ELR (cell line): Measurements from ENCODE around the gene IGFBP7.
A peak's percentile ranks its signal among the peaks of the same experiment; 100 is the strongest.

Experiments
- DNase-seq: peaks from one replicate; pipeline ENCODE4 v3.0.0-alpha.2; 2015; ENCODE audit warnings: low read depth

The IGFBP7 gene, protein sequence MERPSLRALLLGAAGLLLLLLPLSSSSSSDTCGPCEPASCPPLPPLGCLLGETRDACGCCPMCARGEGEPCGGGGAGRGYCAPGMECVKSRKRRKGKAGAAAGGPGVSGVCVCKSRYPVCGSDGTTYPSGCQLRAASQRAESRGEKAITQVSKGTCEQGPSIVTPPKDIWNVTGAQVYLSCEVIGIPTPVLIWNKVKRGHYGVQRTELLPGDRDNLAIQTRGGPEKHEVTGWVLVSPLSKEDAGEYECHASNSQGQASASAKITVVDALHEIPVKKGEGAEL

DNA sequence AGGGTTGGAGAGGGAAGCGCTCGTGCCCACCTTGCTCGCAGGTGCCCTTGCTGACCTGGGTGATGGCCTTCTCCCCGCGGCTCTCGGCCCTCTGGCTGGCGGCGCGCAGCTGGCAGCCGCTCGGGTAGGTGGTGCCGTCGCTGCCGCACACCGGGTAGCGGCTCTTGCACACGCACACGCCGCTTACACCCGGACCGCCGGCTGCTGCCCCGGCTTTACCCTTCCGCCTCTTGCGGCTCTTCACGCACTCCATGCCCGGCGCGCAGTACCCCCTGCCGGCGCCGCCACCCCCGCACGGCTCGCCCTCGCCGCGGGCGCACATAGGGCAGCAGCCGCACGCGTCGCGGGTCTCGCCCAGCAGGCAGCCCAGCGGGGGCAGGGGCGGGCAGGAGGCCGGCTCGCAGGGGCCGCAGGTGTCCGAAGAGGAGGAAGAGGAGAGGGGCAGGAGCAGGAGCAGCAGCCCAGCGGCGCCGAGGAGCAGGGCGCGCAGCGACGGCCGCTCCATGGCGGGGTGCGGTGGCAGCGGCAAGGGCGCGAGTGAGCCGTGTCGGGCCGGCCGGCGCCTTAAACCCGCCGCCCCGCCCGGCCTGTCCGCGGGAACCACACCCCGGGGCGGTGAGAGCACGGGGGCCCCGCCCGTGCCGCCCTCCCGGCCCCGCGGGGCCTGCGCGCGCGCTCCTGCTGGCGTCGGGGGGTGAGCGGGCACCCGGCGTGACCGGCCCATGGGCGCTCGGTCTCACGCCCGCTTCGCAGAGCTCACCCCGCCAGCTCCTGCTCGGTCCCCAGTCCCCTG, at the start of gene IGFBP7:
Gene IGFBP7 (minus strand): TSS at position 539 of the 793 bp plus-strand sequence. CDS start 34 bp downstream, at position 505.
- DNase-seq = peak; percentile 64

DNA sequence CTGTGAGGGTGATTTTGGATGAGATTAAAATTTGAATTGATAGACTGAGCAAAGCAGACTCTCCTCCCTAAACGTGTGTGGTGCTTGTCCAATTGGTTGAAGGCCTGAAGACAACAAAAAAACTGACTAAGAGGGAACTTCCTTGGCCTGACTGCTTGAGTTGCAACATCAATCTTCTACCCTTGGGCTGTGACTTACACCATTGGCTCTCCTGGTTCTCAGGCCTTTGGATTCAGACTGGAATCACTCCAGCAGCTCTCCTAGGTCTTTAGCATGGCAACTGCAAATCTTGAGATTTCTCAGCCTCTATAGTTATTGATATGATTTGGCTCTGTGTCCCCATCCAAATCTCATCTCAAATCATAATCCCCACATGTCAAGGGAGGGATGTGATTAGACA, 49.7 kb upstream of the IGFBP7 start:
- DNase-seq = no peak

DNA sequence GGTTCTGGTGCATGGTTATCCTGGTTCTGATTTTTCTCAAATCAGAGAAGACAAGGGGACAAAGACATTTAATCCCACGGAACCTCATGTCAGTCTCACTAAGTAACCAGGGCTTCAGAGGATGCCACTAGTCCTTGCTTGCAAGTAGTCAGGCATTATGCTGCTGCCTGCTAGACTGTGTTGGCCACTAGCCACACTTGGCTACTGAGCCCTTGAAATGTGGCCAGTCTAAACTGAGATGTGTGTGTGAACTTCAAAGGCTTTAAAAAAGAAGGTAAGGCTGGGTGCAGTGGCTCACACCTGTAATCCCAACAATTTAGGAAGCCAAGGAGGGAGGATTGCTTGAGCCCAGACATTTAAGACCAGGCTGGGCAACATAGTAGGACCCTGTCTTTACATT, 48.6 kb upstream of the IGFBP7 start:
- DNase-seq = no peak

DNA sequence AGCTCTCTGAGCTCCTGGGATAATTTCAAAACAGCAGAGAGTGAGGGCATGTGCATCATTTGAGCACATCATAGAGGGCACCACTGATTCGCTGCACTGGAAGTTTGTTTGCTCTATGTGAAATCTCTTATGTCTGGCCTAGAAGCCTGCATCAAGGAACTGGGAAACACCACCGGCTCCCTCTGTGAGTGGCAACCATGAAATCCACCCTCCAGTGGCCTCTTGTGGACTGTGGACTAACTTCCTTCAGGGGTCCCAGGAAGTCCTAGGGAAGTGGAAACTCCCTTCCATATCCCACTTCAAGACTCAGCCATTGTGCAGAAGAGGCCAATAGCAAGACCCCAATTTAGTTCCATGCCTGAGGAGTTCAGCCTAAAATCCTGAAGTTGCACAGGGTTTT, 48.0 kb upstream of the IGFBP7 start:
- peak; percentile 34 for DNase-seq

DNA sequence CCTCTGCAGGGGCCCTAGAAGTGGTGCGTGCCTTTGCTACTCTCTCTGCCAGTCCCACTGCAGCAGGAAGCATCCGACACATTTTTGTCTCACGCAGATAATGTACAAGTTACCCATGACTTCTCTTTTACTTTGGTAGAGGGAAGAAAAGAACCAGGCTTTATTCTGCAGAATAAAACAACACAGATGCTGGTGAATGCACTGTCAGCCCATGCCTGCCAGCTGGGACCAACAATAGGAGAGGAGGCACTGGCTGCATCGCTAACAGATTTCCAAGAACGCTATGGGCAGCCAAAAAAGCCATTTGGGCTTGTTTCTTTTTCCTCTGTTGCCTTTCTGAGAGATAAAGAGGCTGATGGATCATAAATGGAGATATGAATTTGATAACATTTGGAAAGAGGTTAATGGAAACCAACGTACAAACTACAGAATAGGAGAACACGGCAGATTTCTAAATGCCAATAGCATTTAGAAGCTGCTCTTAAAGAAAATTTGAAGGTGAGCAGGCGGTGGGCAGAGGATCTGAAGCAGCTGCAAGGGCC, 47.5 kb upstream of the IGFBP7 start:
- no peak for DNase-seq

DNA sequence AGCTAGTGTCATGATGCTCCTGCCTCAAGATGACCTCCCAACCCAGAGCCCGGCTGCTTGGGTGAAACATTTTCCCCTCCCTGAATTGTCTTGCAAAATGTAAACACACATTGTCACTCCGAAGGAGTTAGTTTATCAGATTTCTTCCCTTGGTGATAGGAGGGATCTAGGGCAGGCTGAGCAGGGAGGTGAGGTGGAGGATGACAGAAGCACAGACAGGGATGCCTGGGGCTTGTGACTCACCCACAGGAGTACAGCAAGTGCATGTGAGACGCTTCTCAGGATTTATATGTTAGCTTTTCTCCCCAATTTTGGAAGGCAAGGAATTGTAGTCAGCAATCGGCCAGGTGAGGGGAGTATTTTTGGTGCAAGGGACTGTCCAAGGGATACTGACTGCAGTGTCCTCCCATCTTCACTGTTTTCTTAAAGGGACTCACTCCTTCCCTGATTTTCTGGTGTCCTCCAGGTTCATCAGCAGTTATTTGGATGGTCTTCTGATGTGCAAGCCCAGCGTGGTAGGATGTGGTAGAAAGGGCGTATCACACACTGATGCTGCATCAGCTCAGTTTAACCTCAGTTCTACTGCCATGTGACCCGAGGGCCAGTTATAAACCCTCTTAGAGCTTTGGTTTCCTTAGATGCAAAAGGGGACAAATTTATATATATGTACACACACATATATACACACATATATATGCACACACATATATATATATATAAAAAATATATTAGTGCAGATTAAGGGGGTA, 46.2 kb upstream of the IGFBP7 start:
- peak; percentile 77 for DNase-seq

DNA sequence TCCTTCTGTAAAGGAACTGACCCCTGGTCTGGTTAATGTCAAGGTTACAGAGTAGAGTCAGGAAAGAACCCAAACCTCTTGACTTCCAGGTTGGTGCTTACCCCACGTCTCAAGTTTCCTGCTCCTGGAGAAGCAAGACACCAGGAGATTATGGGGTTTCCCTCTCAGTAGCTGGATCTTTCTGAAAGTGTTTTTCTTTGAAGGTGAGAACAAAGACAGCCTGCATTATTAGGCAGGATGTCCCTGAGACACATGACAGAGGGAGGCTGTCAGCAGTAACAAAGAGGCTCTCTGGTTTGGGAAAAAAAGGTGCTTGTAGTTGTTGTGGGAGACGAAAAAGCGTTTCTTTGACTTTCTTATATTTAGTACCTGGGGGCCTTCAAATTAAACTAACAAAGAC, 44.7 kb upstream of the IGFBP7 start:
- DNase-seq = no peak

DNA sequence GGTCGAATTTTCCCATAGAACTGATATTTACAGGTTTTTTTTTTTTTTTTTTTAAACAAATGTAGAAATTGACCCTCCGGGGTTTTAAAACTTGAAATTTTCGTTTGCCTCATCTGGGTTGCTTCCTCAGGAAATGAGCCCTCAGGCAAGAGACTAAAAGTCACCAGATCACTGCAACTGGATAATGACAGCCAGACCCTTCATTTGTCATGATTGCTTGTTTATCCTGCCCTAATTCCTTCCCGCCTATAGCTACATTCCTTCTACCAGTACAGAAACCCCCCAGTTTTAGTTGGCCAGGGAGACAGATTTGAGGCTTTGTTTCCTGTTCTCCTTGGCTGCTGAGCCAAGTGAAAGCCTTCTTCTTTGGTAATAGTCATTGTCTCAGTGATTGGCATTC, 44.0 kb upstream of the IGFBP7 start:
- DNase-seq = peak; percentile 76

DNA sequence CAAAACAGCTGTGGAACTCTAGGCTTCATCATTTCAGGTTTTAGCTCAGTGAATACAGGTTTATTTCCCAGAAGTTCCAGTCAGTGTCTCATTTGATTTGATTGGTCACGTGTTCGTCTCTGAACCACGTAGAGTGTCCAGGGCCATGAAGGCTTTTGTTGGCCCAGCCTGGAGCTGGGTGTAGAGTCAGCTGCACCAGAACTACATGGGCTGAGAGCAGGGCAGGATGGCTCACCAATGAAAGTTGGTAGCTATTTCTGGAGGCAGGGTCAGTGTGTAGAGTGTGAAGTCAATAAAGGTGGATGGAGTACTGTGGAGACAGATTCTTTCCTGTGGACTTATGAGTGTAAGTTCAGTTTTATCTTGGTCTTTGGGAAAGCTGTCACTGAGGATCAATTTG, 43.0 kb upstream of the IGFBP7 start:
- no peak for DNase-seq

DNA sequence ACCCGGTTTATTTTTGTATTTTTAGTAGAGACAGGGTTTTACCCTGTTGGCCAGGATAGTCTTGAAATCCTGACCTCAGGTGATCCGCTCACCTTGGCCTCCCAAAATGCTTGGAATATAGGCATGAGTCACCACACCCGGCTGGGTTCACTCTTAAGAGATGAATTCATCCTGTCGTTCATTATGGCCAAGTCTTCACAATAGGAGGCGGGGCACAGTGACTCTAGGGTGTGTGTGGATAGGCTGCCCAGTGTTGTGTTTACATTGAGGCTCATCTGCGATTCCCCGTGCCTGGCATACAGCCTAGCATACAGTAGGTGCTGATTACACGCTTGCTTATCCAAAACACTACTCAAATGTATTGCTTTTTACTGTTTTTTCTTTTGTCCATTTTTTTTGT, 41.3 kb upstream of the IGFBP7 start:
- DNase-seq = no peak

DNA sequence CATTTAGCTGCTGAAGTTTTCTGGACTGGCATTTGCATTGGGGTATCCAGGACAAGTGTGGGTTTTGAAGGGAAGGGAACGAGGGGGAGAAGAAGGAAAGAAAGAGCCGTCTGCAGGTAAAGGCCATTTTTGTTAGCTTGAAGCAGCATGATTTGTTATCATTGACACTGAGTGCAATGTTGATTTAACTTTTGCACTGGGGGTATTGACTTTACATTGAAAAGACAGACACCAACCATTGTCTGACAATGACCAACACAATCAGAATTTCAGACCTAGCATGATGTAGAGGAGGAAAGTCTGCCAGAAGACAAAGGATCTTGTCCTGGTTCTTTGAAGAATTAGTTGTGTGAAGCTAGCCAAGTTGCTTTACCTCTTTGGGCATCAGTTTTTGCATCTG, 39.6 kb upstream of the IGFBP7 start:
- no peak for DNase-seq

DNA sequence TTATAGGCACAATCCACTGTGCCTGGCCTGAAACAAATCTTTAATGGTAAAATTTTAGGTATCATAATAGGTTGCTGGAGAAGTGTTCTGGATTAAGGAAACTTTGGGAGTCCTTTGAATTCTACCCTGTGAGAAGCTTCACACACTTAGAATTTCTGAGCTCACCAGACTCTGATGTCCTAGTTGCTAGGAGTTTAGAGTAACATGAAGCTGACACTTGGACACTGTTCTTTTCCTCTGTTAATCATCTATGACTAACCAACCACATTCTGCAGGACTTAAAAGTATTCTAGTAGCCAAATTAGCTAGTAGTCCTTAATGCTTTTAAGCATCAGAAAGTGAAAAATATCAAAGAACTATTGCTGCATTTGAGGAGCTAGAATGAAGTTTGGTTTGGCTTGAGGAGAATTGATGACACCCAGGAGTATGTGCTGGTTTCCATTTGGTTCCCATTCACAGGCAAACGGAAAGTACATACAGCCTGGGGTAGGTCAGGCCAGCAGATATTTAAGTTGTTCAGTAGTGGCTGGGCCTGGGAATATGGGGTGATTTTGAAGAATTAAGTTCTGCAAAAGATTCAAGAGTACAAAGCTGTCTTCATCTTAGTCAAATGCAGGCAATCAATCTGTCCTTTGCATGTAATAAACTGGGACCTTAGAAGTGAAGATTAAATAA, 38.8 kb upstream of the IGFBP7 start:
- peak; percentile 78 for DNase-seq

DNA sequence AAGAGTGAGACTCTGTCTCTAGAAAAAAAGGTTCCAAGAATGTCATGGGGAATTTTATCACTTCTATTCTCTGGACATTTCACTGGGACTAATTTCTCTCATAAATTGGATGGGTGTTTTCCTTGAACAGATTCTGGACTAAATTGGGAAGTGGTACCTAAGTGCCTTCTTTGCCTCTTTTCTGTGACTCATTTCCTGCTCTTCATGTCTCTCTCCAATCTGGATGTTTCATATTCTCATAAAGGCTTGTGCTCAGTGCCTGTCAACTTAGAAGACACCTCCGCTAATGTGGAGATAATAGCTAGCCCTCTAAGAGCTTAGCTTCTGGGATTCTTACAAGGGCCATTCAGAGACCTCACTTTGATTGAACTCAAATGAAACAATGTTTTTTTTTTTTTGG, 38.0 kb upstream of the IGFBP7 start:
- DNase-seq = peak; percentile 43

DNA sequence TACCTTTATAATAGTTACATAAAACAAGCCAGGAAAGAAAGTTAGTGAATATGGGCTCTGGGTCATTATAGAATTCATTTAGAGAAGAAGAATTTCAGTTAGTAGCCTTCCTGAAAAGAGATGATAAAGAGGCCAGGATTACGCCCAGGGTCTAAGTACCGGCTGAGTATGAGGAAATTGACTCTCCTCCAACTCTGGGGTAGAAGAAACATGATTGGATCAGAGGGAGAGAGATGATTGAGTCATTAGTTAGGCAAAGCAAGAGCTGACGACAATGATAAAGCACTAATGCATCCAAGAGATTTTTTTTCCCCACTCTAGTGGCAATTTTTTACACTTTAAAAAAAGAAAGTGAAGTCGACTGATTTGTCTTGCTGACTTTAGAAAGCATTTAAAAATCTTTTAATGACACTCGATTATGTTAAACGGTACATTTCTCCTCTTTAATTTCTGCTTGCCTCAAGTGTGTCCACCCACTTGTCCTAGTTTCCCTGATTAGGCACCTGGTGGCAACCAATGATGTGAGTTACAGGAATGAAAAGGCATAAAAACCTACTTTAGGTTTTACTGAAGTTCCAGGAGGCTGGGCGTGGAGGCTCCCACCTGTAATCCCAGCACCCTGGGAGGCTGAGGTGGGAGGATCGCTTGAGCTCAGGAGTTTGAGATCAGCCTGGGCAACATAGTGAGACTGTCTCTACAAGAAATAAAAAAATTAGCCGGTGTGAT, 37.3 kb upstream of the IGFBP7 start:
- peak; percentile 77 for DNase-seq

DNA sequence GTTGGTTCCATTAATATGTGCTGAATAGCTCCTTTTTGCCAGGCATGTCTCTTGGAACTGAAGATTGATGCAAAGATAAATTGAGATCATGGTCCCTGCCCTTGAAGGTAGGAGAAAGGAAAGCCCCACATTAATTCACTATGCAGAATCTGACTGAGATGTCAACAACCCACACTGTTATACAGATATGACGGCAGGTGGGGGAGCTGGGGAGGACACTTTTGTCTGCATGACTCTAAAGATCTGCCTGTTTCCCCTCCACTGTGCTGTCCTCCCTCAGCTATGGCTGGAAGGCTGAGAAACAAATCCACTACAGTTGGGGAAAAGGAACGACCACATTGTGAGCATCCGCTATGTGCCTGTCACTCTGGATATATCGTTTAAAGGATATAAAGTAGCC, 36.3 kb upstream of the IGFBP7 start:
- DNase-seq = no peak

DNA sequence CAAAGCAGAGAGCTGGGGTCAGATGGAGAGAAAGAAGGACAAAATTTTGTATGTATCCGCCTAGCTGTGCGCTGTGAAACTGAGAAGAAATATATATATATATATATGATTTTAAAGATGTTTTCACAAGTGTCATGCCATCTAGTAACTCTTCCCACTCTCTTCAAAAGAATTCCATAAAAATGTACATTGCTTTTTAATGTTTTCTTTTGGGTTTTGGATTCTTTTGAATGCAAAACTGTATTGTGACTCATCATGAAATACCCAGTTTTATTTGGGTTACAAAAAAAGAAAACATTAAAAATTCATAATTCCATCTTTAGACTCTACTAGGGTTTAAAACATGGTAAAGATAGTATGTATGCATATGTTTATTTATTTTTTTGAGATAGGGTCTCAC, 34.3 kb upstream of the IGFBP7 start:
- DNase-seq = no peak

DNA sequence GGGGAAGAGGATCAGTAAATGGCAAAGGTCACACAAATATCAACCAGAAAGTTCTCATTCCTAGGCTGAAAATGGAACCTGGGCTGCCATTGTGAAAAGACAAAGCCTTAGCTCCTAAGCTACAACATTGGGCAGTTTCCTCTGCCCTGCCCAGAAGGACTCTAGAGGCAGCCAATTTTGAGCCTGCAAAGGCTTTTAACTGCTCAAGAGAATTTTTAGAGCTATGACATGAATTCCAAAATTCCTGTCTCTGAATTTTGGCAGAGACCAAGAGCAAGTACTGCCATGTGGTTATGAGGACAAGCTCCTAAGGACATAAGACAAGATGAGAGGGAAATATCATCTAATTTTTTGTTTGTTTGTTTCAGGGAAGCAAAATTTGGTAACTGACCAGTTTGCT, 29.6 kb upstream of the IGFBP7 start:
- DNase-seq = no peak

DNA sequence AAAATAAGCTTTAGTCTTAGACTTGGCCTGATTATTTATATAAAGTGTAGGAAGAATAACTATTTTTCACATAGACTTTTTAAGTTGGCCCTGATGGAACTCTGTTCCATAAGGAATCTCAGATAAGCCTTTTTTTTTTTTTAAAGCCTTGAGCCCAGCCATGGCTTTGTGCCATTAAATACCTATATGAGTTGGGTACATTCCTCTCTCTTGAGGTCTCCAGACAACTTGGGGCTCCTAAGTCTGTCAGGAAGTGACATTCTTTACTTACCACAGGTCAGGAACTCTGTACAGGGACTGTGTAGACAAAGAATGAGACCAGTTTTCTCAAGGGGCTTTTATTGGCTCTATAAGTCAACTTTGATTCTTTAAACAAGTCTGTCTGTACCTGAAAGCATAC, 27.1 kb upstream of the IGFBP7 start:
- DNase-seq = peak; percentile 43

DNA sequence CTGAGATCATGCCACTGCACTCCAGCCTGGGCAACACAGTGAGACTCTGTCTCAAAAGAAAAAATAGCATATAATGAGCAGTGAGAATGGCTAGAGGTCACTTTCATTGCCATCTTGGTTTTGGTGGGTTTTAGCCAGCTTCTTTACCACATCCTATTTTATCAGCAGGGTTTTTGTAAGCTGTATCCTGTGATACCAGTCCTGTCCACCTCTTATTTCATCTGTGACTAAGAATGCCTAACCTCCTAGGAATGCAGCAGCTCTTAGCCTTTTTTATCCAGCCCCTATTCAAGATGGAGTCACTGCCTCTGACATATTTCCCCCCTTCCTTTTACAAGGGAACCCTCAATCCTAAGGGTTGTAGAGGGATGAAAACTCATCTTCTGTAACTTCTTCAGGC, 26.1 kb upstream of the IGFBP7 start:
- peak; percentile 84 for DNase-seq

DNA sequence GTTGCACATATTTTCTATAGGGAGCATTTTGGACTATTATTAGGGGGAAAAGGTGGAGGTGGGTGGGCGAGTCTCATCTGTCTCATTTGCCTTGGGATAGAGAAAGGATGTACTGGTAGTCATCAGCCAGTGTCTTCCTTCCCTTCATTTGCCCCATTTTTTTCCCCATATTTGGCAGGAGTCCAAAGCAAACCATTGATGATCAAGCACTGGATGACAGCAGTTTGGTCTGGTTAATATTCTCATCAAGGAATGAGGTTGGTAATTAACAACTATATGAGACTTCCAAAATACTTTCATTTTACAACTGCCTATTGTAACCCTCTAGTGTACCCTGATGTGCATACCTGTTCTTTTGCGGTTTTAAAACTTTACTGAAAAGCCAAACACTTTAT, 22.6 kb upstream of the IGFBP7 start:
- no peak for DNase-seq
